ENCODE results near the gene EXOC4.

GRCh38 chr7:133822001-133822641 lies 569.2 kb downstream of the EXOC4 start:
- TF ChIP-seq CTCF (IDR thresholded peaks at IDR 0.05) (no peak), EP300 (IDR thresholded peaks at IDR 0.05) (no peak), POLR2AphosphoS5 (IDR thresholded peaks at IDR 0.05) (no peak), POLR2A (IDR thresholded peaks at IDR 0.05) (no peak)
